Measurements from ENCODE around the gene TMEM167A.

DNA sequence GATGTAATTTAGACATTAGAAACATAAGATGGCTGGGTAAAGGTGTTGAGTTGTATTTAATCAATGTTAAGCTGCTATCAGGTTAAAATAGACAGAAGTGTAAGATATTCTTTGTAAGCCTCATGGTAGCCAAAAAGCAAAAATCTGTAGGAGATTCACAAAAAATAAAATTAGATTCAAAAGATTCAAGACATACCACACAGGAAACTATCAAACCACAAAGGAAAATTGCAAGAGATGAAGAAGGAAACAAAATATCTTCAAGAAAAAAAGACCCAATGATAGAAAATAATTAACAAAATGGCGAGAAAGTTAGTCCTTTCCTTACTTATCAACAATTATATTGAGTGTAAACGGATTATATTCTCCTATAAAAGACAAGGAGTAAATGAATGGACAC lies 15.4 kb upstream of the TMEM167A start:
- TF ChIP-seq, protein P1, sequence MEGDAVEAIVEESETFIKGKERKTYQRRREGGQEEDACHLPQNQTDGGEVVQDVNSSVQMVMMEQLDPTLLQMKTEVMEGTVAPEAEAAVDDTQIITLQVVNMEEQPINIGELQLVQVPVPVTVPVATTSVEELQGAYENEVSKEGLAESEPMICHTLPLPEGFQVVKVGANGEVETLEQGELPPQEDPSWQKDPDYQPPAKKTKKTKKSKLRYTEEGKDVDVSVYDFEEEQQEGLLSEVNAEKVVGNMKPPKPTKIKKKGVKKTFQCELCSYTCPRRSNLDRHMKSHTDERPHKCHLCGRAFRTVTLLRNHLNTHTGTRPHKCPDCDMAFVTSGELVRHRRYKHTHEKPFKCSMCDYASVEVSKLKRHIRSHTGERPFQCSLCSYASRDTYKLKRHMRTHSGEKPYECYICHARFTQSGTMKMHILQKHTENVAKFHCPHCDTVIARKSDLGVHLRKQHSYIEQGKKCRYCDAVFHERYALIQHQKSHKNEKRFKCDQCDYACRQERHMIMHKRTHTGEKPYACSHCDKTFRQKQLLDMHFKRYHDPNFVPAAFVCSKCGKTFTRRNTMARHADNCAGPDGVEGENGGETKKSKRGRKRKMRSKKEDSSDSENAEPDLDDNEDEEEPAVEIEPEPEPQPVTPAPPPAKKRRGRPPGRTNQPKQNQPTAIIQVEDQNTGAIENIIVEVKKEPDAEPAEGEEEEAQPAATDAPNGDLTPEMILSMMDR (IDR thresholded peaks at IDR 0.05): no peak
- TF ChIP-seq POLR2A (IDR thresholded peaks at IDR 0.05) (no peak), POLR2AphosphoS5 (IDR thresholded peaks at IDR 0.05) (no peak)
